AML-193 (cell line): ENCODE measurements around the gene ZNF665.
"Not testable (repeated sequence)": the region's sequence is repeated elsewhere in the genome, so short reads cannot be mapped to it uniquely, and the experiment has no call there.

Experiments
- DNase-seq, 2 experiments: peaks; one replicate each; lab custom pipeline; 2025; lab: John Stamatoyannopoulos, UW

Gene ZNF665

DNA sequence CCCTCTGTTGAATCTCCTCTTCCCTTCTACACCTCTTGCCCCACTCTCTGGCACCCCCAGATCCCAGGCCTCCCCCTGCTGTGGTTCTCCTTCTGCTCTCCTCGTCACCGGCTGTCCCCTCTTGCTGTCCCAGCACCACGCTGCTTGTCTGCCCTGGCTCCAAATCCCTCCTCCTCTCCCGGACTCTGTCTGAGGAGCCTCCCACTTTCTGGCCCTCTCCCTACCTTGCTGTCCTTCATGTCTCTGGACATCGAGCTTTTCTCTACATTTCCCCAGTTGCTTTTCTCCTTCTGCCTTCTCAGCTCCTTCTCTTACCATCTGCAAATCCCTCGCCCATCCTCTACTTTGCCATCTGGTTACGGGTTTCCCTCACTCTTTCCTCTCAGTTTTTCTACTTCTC lies 35.5 kb downstream of the ZNF665 start:
- no peak for DNase-seq

DNA sequence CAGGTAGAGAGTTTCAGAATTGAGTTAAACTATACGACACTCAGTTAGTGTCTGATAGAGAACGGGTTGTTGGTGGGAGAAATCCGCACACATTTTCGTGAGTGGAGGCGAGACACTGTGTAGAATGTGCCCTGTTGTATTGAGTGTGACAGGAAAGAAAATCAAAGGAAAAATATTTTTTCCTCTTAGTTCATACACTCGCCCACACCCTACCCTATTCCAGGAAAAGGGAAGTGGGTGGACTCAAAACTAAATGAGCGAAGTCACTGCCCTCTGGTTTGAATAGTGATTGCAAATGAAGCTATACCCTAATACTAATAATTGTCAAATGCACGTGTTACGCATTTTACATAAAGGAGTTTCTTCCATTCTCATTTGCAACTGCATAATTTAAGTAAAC lies 36.3 kb downstream of the ZNF665 start:
- DNase-seq = no peak

DNA sequence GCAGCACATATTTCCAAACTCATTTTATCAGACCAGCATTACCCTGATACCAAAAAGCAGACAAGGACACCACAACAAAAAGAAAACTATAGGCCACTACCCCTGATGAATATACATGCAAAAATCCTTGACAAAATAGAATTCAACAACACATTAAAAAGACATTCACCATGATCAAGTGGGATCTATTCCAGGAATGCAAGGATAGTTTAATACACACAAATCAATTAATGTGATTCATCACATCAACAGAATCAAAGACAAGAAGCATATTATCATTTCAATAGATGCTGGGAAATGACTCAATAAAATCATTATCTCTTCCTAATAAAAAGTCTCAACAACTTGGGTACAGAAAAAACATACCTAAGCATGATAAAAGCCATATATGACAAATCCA lies 45.5 kb downstream of the ZNF665 start:
- no peak for DNase-seq

DNA sequence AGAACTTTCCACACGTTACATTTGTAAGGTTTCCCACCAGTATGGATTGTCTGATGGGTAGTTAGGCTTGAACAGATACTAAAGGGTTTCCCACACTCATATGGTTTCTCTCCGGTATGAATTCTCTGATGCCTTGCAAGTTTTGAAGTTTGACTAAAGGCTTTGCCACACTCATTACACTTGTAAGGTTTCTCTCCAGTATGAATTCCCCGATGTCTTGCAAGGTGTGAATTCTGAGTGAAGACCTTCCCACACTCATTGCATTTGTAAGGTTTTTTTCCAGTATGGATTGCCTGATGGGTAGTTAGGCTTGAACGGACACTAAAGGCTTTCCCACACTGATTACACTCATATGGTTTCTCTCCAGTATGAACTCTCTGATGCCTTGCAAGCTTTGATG lies 52.8 kb downstream of the ZNF665 start:
- DNase-seq = no peak

- DNase-seq = no peak
Observed at GRCh38 chr19:53136432-53136831, 56.7 kb downstream of the ZNF665 start.

DNA sequence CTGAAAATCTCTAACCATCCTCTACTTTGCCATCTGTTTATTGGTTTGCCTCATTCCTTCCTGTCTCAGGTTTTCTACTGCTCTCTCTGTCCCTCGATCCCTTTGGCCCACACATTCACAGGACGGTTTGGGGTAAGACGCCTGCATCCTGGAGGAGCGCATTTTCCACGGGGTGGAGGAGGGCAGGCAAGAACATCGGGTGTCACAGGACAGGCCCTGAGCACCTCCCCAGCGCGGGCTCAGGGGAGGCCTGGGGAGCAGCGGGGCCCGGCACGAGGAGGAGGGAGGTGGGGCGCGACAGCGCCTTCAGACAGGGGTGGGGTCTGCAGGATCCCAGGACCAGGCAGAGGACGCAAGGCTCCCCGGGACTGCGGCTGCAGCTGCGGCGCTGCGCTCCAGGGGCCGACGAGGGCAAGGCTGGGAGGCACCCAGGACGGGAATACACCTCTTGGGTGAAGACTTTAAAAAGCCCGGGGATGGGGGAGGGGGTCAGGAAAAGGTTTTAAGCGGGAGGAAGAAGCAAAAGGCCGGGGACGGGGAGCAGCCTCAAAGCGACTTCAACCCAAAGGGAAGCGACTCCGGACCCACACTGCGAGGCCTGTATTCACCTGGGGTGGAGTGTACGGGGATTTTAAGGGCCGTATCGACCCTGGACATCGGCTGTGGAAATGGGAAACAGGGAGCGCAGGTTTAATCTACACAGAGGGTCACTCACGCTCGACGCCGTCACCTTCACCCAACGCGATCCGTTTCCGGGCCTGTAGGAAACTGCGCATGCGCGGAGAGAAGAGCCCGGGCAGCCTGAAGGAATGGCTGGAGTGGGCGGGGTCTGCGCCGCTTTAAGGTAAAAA lies 60.8 kb downstream of the ZNF665 start, which contains the start of gene ZNF415:
ZNF415 (minus strand) TSS at position 770 of the 851 bp plus-strand sequence. CDS start 10,234 bp downstream, outside the sequence.
- DNase-seq = peak; percentile 35 to 46

GRCh38 chr19:53131727-53132126 lies 61.4 kb downstream of the ZNF665 start:
- DNase-seq = no peak

- DNase-seq = peak in 1 of 2 experiments; percentile 5
Observed at GRCh38 chr19:53131085-53131590, 62.0 kb downstream of the ZNF665 start.

DNA sequence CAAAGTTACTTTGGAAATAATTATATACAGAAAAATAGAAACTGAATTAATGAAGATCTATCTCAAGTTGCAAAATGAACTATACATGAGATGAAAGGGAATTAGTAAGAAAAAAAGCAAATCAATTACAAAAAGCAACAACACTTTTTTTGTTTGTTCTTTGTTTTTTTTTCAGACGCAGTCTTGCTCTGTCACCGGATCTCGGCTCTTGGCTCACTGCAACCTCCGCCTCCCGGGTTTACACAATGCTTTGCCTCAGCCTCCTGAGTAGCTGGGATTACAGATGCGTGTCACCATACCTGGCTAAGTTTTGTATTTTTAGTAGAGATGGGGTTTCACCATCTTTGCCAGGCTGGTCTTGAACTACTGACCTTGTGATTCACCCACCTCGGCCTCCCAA lies 62.7 kb downstream of the ZNF665 start:
- no peak for DNase-seq

DNA sequence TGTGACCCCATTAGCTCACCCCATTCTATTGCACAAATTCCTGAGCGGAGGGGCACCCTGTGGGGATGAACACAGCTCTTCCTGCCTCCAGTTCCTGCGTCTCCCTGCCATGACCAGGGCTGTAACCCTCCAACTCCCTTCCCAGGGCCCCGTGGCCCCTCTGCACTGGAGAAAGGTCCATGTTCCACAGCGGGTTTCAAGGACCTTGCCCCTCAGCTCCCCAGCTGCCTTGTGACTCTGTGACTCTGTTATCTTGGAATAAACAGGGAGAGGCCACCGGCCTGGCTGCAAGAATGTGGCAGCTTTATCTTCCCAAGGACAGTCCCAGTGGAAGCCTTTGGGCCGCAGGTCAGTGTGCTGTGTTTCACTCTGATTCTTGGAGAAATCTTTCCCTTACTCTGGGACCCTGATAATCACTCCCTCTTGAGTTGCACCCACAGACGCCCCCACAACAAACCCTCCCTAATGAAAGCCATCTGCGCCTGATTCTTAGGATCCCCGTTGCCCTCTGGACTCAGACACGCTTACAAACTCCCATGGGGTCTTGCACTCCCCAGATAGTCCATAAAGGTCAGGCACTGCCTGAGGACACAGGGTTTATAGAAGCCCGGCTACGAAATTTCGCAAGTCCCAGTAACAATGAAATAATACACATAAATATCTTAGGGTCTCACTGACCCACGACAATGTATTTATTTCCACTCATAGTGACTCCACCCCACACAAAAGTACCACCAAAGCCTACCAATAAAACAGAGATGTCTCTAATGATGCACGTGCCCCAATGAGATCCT lies 66.2 kb downstream of the ZNF665 start:
- not testable (repeated sequence) for DNase-seq

GRCh38 chr19:53123400-53123799 lies 69.8 kb downstream of the ZNF665 start:
- no peak for DNase-seq
